Activated CD4-positive, alpha-beta T cell treated with anti-CD3 and anti-CD28 coated beads, Interleukin-2, amount 50 U/mL, for 24 hours (primary cell): ENCODE measurements around the gene ACBD6.
"Not testable (repeated sequence)": the region's sequence is repeated elsewhere in the genome, so short reads cannot be mapped to it uniquely, and the experiment has no call there.

Experiments used
- DNase-seq, 2 donors: peaks; one replicate each; pipeline ENCODE4 v3.0.0-alpha.2; 2020; ENCODE audit warnings: low read depth in 1 of 2, low spot score in 1 of 2

Gene ACBD6

DNA sequence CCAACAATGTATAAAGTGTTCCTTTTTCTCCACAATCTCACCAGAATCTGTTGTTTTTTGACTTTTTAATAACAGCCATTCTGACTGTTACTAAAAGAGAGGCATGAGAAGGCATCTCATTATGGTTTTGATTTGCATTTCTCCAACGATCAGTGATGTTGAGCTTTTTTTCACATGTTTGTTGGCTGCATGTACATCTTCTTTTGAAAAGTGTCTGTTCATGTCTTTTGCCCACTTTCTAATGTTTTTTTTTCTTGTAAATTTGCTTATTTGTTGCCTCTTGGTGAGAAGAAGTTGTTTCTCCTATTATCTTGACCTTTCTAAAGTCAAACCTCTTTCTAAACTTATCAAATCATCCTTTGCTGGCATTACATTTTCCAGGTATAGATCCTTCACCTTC is 80.8 kb downstream of the ACBD6 start:
- DNase-seq: no peak

- not testable (repeated sequence) for DNase-seq
Observed at GRCh38 chr1:180421145-180421544, 81.2 kb downstream of the ACBD6 start.

DNA sequence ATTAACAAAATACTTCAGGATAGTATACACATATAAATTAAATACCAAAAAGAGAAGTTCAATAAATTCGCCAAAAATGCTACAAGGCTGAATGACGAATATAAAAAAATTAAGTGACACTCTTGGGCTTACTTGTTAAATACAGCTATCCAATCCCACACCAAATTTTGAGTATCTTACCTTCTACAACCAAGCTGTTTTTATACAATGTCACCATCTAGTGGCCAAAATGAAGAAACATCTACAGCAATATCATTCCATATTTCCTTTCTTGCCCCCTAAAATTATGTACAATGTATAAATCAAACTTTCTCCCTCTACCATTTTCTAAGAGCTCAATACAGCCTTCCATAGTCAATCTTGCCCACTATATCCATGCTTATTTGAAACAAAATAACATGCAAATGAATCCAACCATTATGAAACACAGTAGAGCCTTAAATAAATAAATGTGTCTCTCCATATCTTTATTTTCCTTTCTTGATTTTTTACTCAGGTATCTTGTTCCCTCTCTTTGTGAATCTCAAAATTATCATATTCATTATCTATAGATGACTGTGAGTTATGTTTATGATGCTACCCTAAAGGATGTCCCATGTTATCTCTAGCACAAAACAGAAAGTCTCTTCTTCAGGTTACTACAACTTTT is 86.3 kb downstream of the ACBD6 start:
- DNase-seq: no peak

GRCh38 chr1:180415236-180415848 is 87.0 kb downstream of the ACBD6 start:
- no peak for DNase-seq

DNA sequence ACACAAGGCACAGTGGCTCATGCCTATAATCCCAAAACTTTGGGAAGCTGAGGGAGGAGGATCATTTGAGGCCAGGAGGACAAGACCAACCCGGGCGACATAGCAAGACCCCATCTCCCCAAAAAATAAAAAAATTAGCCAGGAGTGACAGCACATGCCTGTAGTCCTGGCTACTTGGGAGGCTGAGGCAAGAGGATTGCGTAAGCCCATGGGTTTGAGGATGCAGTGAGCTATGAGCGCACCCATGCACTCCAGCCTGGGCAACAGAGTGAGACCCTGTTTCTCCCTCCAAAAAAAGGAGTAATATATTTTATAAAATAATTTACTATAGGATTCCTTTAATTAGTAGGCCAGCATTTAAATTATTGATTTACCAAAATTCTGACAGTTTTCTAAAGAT is 89.8 kb downstream of the ACBD6 start:
- DNase-seq: no peak

- DNase-seq: not testable (repeated sequence)
Observed at GRCh38 chr1:180408128-180408527, 94.2 kb downstream of the ACBD6 start.

- no peak for DNase-seq
Observed at GRCh38 chr1:180407051-180407450, 95.3 kb downstream of the ACBD6 start.

DNA sequence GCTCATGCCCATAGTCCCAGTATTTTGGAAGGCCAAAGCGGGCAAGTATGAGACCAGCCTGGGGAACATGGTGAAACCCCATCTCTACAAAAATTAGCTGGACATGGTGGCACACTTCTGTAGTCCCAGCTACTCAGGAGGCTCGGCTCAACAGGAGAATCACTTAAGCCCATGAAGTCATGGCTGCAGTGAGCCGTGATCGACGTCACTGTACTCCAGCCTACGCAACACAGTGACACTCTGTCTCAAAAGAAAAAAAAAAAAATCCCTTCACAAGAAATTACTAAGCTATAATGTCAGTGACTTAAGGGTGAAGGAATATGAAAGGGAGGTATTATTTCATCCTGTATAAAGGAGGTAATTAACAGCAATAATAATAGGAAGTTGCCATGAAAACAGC is 99.8 kb downstream of the ACBD6 start:
- no peak for DNase-seq

DNA sequence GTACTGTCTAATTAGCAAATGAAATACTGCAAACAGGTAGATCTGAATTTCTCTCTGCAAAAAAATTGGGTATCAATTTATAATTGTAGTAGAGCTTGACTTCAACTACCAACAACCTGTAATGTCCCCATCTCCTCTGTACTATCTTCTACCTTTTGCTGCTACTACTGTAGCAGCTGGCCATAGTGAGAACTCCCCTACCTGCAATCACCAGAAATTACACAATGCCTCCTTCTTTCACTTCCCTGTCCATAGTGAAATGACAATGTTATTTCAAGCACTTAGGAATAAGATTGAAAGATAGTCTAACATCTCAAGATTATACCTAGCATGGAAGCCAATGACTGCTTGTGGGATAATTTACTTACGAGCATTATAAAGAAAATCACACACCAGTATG is 100.4 kb downstream of the ACBD6 start:
- DNase-seq: no peak

- DNase-seq: no peak
Observed at GRCh38 chr1:180397175-180397574, 105.2 kb downstream of the ACBD6 start.

DNA sequence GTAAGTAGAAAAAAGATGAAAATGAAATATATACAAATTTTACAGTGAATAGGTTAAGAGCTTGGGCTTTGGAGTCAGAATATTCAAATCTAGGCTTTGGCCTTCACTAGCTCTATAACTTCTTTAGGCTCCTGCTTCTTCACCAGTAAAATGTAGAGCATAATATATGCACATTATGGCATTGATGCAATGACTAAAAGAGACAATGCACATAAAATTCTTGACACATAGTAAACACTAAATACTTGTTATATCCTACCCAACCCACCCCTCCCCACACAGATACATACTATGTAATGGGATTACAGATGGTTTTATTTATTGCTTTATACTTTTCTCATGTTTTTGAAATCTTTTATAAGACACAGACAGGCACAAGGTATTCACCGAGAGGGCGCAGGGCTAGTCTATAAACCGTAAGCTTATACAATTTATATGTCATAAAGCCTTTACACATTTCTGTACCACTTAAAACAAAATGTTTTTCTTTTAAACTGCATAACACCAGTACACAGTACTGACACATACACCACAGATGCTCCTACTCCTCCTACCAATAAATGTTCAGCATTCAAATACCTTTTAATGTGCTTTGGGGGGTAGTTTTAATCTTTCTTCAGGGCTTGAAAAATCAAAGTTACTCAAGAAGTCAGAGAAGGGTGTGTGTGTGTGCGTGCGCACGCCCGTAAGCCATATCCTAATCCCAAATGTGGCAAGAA is 109.8 kb downstream of the ACBD6 start:
- DNase-seq: no peak

DNA sequence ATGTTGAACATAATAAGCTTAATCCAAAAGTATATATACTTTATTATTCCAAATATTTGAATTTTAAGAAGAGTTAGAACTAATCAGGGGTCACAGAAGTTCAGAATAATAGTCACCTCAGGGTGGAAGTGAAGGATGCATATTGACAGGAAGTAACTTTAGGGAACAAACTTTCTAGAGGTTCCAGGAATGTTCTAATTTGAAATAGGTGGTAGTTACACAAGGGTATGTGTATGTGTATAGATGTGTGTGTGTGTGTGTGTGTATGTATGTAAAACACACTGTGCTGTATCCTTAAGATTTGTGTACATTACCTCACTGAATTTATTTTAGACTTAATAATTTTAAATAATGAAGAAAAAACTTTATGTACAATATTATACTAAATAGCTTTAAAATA is 110.4 kb downstream of the ACBD6 start:
- no peak for DNase-seq

- no peak for DNase-seq
Observed at GRCh38 chr1:180387413-180387812, 115.0 kb downstream of the ACBD6 start.

GRCh38 chr1:180386745-180387367 is 115.5 kb downstream of the ACBD6 start:
- no peak for DNase-seq

DNA sequence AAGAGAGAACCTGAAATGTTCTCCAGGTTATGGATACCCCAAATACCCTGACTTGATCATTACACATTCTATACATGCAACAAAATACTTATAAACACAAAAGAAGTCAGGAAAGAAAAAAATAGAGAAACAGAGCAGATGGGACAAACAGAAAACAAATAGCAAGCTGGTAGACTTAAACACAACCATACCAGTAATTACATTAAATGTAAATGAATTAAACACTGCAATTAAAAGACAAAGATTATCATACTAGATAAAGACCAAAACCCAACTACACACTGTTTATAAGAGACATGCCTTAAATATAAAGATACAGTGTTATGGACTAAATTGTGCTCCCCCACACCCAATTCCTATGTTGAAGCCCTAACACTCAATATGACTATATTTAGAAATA is 117.2 kb downstream of the ACBD6 start:
- DNase-seq: no peak

GRCh38 chr1:180384286-180385005 is 117.9 kb downstream of the ACBD6 start:
- DNase-seq: no peak

- no peak for DNase-seq
Observed at GRCh38 chr1:180382326-180383115, 119.9 kb downstream of the ACBD6 start.

GRCh38 chr1:180381184-180381580 is 121.2 kb downstream of the ACBD6 start:
- DNase-seq: no peak

DNA sequence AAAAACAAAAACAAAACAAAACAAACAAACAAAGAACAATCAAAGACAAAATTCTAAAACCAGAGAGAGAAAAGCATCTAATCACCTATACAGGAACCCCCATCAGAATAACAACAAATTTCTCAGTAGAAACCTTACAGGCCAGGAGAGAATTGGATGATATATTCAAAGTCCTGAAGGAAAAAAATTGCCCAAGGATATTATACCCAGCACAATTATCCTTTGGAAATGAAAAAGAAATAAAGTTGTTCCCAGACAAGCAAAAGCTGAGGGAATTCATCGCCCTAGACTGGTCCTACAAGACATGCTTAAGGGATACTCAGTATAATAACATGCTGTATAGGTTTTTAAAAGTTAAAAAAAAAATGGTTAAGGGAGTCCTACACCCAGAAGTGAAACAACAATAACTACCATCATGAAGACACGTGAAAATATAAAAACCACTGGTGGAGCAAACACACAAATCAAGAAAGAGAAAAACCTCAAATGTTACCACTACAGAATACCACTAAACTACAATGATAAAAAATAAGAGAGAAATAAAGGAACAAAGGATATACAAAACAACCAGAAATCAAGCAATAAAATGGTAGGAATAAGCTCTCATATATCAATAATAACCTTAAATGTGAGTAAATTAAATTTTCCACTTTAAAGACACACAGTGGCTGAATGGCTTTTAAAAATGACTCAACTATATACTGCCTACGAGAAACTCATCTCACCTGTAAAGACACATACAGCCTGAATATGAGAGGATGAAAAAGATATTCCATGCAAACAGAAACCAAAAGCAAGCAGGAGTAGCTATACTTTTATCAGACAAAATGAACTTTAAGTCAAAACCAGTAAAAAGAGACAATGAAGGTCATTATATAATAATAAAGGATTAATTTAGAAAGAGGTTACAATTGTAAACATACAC is 121.9 kb downstream of the ACBD6 start:
- no peak for DNase-seq

DNA sequence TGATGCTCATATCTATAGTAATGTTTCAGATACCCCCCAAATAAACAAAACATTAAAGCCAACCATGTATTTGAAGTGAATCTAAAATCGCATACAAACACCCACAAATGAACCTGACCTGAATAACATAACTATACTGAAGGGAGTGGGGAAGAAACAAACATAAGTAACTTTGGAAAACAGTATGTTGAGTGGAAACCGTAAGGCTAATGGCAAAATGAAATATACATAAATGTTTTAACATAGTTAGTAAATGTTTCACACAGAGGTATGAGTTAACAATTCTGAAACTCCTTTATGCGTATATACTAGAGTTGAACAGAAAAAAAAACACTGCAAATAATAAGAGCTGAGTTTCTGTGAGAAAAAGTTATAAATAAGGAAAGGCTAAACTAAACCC is 125.6 kb downstream of the ACBD6 start:
- no peak for DNase-seq
